ENCODE results near the gene PKNOX2.

PKNOX2 gene

DNA sequence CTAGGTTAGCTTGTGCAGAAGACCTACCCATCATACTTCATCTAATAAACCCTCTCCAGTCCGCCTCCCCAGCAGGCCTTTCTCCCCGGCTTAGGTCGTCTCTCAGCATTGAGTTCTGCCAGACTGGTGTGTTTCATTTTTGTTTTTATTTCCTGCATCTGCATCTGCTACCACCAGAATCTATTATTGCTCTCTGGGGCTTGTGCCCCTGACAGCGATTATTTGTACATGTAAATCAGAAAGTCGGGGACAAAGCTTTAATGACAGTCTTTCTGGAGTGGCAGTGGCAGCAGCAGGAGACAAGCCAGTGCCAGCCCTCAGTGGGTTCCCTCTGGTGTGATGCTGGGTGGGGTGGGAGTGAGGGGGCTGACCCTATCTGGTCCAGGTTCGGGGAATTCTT lies 127.5 kb downstream of the PKNOX2 start:
- DNase-seq (ENCODE audit: extremely low read depth, low read depth): no peak
- TF ChIP-seq, protein P1, sequence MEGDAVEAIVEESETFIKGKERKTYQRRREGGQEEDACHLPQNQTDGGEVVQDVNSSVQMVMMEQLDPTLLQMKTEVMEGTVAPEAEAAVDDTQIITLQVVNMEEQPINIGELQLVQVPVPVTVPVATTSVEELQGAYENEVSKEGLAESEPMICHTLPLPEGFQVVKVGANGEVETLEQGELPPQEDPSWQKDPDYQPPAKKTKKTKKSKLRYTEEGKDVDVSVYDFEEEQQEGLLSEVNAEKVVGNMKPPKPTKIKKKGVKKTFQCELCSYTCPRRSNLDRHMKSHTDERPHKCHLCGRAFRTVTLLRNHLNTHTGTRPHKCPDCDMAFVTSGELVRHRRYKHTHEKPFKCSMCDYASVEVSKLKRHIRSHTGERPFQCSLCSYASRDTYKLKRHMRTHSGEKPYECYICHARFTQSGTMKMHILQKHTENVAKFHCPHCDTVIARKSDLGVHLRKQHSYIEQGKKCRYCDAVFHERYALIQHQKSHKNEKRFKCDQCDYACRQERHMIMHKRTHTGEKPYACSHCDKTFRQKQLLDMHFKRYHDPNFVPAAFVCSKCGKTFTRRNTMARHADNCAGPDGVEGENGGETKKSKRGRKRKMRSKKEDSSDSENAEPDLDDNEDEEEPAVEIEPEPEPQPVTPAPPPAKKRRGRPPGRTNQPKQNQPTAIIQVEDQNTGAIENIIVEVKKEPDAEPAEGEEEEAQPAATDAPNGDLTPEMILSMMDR (IDR thresholded peaks at IDR 0.05; ENCODE audit: low read depth, low read length, missing control alignments): no peak

DNA sequence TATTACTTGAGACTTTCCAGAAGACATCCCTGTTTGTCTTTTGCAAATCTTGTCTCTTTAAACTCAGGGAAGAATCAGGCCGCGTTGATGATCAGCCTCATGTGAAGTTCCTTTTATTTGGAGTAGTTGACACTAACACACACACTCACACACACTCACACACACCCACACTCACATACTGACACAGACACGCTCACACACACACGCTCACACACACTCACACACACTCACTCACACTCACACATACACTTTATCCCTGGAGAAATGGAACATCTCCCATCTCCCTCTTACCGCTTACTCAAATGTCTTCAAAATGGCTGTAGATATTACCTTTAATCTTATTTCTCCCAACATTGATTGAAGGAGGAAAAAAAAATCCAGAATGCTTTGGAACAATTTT lies 129.0 kb downstream of the PKNOX2 start:
- H3K4me3 ChIP-seq (replicated peaks; ENCODE audit: low read depth, low read length): no peak overlapping the region
- TF ChIP-seq, protein P1 (IDR thresholded peaks at IDR 0.05; ENCODE audit: low read depth, low read length, missing control alignments): no peak
- no peak for DNase-seq (ENCODE audit: extremely low read depth, low read depth)

More for the DNA sequence above, 127.5 kb downstream of the PKNOX2 start:
- H3K4me3 ChIP-seq (replicated peaks; ENCODE audit: low read depth, low read length): no peak overlapping the region

DNA sequence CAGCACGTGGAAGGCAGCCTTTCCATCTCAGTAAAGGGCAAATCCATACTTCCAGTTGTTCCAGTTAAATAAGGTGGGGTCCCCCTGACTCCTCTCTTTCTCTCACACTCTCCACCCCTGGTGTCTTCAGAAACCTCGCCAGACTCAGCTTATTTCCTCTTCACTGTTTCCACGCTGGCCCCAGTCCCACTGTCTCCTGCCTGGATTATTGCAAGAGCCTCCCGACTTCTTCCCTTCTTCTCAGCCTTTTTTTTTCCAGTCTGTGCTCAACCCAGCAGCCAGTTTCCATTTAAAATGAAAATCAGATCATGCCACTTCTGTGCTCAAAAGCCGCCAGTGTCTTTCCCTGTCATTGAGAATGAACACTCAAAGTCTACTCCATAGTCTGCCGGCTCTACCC lies 131.4 kb downstream of the PKNOX2 start:
- DNase-seq (ENCODE audit: extremely low read depth, low read depth): no peak
- TF ChIP-seq, protein P1 (IDR thresholded peaks at IDR 0.05; ENCODE audit: low read depth, low read length, missing control alignments): no peak
- H3K4me3 ChIP-seq (replicated peaks; ENCODE audit: low read depth, low read length): no peak overlapping the region

DNA sequence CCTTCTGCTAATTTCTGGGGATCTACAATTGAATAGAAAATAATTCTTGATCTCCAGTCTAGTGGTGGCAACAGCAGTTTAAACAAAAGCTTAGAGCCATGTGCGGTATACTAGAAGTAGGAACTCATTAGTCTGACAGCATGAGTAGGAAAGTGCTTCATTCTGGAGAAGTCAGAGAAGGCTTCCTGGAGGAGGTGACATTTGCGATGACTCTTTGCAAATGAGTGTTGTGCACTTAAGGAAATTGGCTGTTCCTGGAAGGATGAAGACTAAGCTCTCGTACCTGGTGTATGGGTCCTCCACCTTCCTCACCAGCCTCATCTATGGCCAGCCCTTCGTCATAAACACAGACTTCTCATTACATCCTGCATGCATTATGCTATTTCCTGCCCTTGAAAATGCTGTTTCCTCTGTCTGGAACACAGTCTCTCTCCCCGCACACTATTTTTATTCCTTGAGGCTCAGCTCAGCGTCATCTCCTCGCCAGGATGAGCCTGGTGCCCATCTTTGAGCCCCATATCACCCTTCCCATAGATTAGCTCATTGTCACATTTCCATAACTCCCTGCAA lies 132.9 kb downstream of the PKNOX2 start:
- TF ChIP-seq, protein P1 (IDR thresholded peaks at IDR 0.05; ENCODE audit: low read depth, low read length, missing control alignments): no peak
- H3K4me3 ChIP-seq (replicated peaks; ENCODE audit: low read depth, low read length): no peak overlapping the region
- no peak for DNase-seq (ENCODE audit: extremely low read depth, low read depth)

DNA sequence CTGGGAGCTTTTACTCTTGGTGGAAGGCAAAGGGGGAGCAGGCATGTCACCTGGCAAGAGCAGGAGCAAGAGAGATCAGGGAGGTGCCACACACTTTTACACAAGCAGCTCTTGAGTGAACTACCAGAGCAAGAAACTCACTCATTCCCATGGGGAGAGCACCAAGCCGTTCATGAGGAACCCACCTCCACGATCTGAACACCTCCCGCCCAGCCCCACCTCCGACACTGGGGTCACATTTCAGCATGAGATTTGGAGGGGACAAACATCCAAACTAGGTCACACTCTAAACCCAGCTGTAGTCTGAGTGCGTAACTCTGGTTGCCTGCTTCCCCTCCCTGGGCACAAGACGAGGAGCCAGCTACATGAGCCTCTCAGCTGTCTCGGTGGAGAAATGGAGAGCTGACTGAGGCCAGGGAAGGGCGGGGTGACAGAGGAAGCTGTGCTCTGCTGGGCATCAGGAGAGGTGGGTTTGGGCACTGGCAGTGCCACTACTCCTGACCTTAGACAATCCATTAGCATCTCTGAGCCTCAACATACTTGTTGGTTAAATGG lies 134.6 kb downstream of the PKNOX2 start:
- TF ChIP-seq, protein P1 (IDR thresholded peaks at IDR 0.05; ENCODE audit: low read depth, low read length, missing control alignments): no peak
- no peak for DNase-seq (ENCODE audit: extremely low read depth, low read depth)
- H3K4me3 ChIP-seq (replicated peaks; ENCODE audit: low read depth, low read length): no peak overlapping the region

DNA sequence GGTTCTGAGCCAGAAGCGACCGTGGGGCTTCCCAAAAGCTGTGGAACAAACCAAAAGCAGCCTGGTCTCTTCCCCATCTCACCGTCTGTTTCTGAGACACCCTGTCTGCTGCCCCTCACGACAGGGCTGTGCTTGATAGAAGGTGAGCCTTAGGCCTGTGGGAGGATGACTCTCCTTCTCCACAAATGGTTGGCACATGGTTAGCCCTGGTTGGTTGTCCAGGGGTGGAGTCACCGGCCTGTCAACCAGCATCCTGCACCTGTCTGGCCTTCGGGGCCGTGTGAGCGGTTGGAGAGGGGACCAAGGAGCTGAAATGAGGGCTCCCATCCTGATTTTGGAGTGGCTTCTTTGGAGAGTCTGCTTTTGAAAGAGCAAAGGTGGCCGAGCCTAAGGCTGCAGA lies 135.3 kb downstream of the PKNOX2 start:
- TF ChIP-seq, protein P1 (IDR thresholded peaks at IDR 0.05; ENCODE audit: low read depth, low read length, missing control alignments): no peak
- no peak for DNase-seq (ENCODE audit: extremely low read depth, low read depth)
- no peak overlapping the region for H3K4me3 ChIP-seq (replicated peaks; ENCODE audit: low read depth, low read length)

DNA sequence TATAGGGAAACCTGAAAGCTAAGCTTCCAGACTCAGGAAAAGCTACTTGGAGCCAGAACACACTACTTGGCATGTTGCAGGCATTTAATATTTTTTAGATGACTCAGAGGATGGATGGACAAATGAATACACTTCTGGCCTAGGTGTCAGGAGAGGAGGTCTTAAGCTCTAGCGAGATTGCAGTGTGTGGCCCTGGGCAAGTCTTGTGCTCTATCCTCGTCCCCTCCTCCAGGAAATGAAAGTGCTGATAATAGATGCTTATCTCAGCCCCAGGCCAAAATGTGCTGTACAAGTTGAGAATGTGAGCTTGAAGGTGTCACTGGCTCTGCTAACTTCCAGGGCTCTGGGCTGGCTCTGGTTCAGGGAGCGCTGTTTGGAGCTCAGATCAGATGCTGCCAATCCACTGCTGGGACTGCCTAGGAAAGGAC lies 136.3 kb downstream of the PKNOX2 start:
- H3K4me3 ChIP-seq (replicated peaks; ENCODE audit: low read depth, low read length): no peak overlapping the region
- TF ChIP-seq, protein P1 (IDR thresholded peaks at IDR 0.05; ENCODE audit: low read depth, low read length, missing control alignments): no peak
- peak; percentile 40 for DNase-seq (ENCODE audit: extremely low read depth, low read depth)

Measured in HFF-Myc (cell line).